ENCODE measurements around the gene JPH2.
A peak's percentile ranks its signal among the peaks of the same experiment; 100 is the strongest.
"Not testable (repeated sequence)": the region's sequence is repeated elsewhere in the genome, so short reads cannot be mapped to it uniquely, and the experiment has no call there.

Gene JPH2

GRCh38 chr20:44135417-44136204, 51.4 kb downstream of the JPH2 start:
- no peak overlapping the region for H3K4me3 ChIP-seq (ENCODE audit: low read depth, low read length)
- no peak for DNase-seq (ENCODE audit: low read depth)

- no peak overlapping the region for H3K4me3 ChIP-seq (ENCODE audit: low read depth, low read length)
- DNase-seq (ENCODE audit: low read depth) = no peak
Observed at GRCh38 chr20:44135012-44135412, 52.0 kb downstream of the JPH2 start.

- no peak for DNase-seq (ENCODE audit: low read depth)
- no peak overlapping the region for H3K4me3 ChIP-seq (ENCODE audit: low read depth, low read length)
Observed at GRCh38 chr20:44133424-44133823, 53.6 kb downstream of the JPH2 start.

- no peak overlapping the region for H3K4me3 ChIP-seq (ENCODE audit: low read depth, low read length)
- no peak for DNase-seq (ENCODE audit: low read depth)
Observed at GRCh38 chr20:44131704-44132103, 55.3 kb downstream of the JPH2 start.

GRCh38 chr20:44129911-44130718, 56.9 kb downstream of the JPH2 start:
- peak; percentile 39 for DNase-seq (ENCODE audit: low read depth)

GRCh38 chr20:44129300-44129699, 57.7 kb downstream of the JPH2 start:
- DNase-seq (ENCODE audit: low read depth); H3K4me3 ChIP-seq (ENCODE audit: low read depth, low read length): not testable (repeated sequence)

More at GRCh38 chr20:44129911-44130718, 56.9 kb downstream of the JPH2 start:
- H3K4me3 ChIP-seq (ENCODE audit: low read depth, low read length) = no peak overlapping the region

GRCh38 chr20:44126445-44126844, 60.5 kb downstream of the JPH2 start:
- DNase-seq (ENCODE audit: low read depth) = no peak
- H3K4me3 ChIP-seq (ENCODE audit: low read depth, low read length) = no peak overlapping the region

- H3K4me3 ChIP-seq (ENCODE audit: low read depth, low read length) = no peak overlapping the region
- no peak for DNase-seq (ENCODE audit: low read depth)
Observed at GRCh38 chr20:44125332-44126127, 61.5 kb downstream of the JPH2 start.

- no peak for DNase-seq (ENCODE audit: low read depth)
- H3K4me3 ChIP-seq (ENCODE audit: low read depth, low read length) = no peak overlapping the region
Observed at GRCh38 chr20:44123874-44124535, 63.0 kb downstream of the JPH2 start.

- H3K4me3 ChIP-seq (ENCODE audit: low read depth, low read length) = no peak overlapping the region
- DNase-seq (ENCODE audit: low read depth) = no peak
Observed at GRCh38 chr20:44123251-44123650, 63.7 kb downstream of the JPH2 start.

GRCh38 chr20:44120676-44121425, 66.1 kb downstream of the JPH2 start:
- DNase-seq (ENCODE audit: low read depth) = no peak
- H3K4me3 ChIP-seq (ENCODE audit: low read depth, low read length) = no peak overlapping the region

GRCh38 chr20:44118185-44119033, 68.6 kb downstream of the JPH2 start:
- DNase-seq (ENCODE audit: low read depth) = no peak
- no peak overlapping the region for H3K4me3 ChIP-seq (ENCODE audit: low read depth, low read length)

- DNase-seq (ENCODE audit: low read depth) = no peak
- no peak overlapping the region for H3K4me3 ChIP-seq (ENCODE audit: low read depth, low read length)
Observed at GRCh38 chr20:44117296-44118184, 69.4 kb downstream of the JPH2 start.

- no peak for DNase-seq (ENCODE audit: low read depth)
- no peak overlapping the region for H3K4me3 ChIP-seq (ENCODE audit: low read depth, low read length)
Observed at GRCh38 chr20:44115762-44116644, 71.0 kb downstream of the JPH2 start.

GRCh38 chr20:44115181-44115580, 71.8 kb downstream of the JPH2 start:
- H3K4me3 ChIP-seq (ENCODE audit: low read depth, low read length) = no peak overlapping the region
- DNase-seq (ENCODE audit: low read depth) = no peak

Data from skeletal muscle cell (primary cell).